ENCODE results near the gene SASH1.

The SASH1 gene

DNA sequence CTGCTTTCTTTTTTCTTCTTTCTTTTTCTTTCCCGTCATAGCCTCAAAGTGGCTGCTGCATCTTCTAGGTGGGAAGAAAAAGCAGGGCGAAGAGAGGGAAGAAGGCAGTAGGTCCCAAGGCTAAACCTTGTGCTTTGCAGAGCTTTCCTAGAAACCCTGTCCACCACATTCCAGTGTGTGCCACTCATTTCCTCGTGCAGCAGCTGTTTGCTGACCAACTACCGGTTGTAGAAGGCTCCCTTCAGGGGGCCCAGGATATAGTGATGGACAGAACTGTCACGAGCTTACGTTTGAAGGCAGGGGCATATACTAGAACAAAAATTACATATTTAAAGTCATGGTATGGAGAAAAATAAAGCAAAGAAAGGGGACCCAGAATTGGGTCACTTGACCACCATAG, 103.0 kb downstream of the SASH1 start:
- no peak for TF ChIP-seq CTCF (conservative IDR thresholded peaks at IDR 0.05; ENCODE audit: low read depth, low read length)
- peak; percentile 86 for DNase-seq (ENCODE audit: low read depth)
- no peak overlapping the region for H3K4me3 ChIP-seq (ENCODE audit: low read depth, low read length)

GRCh38 chr6:148446681-148447080, 104.0 kb downstream of the SASH1 start:
- no peak overlapping the region for H3K4me3 ChIP-seq (ENCODE audit: low read depth, low read length)
- no peak for TF ChIP-seq CTCF (conservative IDR thresholded peaks at IDR 0.05; ENCODE audit: low read depth, low read length)
- DNase-seq (ENCODE audit: low read depth) = no peak

DNA sequence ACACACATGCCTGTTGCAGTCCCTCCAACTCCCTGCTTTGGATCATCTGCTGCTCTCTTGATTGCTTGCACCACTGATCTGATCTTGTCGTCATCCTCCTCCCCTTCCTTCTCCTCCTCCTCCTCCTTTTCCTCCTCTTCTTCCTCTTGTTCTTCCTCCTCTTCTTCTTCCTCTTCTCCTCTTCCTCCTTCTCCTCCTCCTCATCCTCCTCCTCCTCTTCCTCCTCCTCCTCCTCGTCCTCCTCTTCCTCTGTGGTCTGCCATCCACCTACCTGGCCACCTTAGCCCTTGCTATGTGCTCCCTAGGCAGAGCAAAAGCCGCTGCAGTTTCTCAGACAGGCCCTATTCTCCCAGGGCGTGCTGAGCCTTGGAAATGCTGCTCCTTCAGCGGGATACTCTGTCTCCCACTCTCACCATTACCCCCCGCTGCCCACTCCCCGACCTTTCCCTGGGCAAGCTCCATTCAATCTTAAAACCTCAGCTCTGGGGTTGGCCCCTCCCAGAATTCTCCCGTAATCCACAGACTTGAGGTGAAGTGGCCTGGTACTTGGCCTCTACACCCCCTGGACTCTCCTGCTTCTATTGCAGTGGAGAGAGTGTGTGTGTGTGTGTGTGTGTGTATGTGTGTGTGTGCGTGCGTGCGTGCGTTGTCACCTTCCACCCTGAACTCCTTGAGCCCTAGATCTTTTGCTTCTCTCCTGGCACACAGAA, 105.0 kb downstream of the SASH1 start:
- no peak overlapping the region for H3K4me3 ChIP-seq (ENCODE audit: low read depth, low read length)
- TF ChIP-seq CTCF (conservative IDR thresholded peaks at IDR 0.05; ENCODE audit: low read depth, low read length) = no peak
- no peak for DNase-seq (ENCODE audit: low read depth)

GRCh38 chr6:148448369-148449012, 105.9 kb downstream of the SASH1 start:
- H3K4me3 ChIP-seq (ENCODE audit: low read depth, low read length) = no peak overlapping the region
- no peak for TF ChIP-seq CTCF (conservative IDR thresholded peaks at IDR 0.05; ENCODE audit: low read depth, low read length)
- no peak for DNase-seq (ENCODE audit: low read depth)

- DNase-seq (ENCODE audit: low read depth) = no peak
- no peak for TF ChIP-seq CTCF (conservative IDR thresholded peaks at IDR 0.05; ENCODE audit: low read depth, low read length)
- no peak overlapping the region for H3K4me3 ChIP-seq (ENCODE audit: low read depth, low read length)
Observed at GRCh38 chr6:148450866-148451265, 108.2 kb downstream of the SASH1 start.

- H3K4me3 ChIP-seq (ENCODE audit: low read depth, low read length) = no peak overlapping the region
- TF ChIP-seq CTCF (conservative IDR thresholded peaks at IDR 0.05; ENCODE audit: low read depth, low read length) = no peak
- DNase-seq (ENCODE audit: low read depth) = peak; percentile 31
Observed at GRCh38 chr6:148451690-148452089, 109.1 kb downstream of the SASH1 start.

DNA sequence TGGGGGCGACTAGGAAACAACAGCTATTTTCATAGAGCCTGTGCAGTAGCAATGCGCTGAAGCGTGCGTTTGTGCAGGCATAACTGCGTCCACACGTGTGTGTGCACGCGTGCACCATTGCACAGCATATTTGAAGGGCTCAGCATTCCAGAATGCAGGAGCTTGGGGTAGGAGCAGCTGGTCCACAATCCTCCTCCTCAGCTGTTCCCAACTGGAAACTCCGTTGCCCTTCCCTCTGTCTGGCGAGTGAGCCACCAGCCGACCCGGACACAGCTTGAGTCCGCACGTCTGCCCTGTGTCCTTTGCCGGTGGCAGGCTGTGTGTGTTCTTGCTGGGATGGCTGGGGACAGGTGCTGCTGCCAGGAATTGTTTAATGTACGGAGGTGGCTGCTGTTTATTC, 110.2 kb downstream of the SASH1 start:
- DNase-seq (ENCODE audit: low read depth) = no peak
- no peak overlapping the region for H3K4me3 ChIP-seq (ENCODE audit: low read depth, low read length)
- no peak for TF ChIP-seq CTCF (conservative IDR thresholded peaks at IDR 0.05; ENCODE audit: low read depth, low read length)
